ENCODE data around the gene TAC4. TPM values are rescaled to one million over a fixed set of nuclear protein-coding genes. Genes with fewer than 3 reads are reported as not detected.

The TAC4 gene
- total and polyA plus RNA-seq, 2 experiments from 2014 or later: not detected

GRCh38 chr17:49880291-49881053 is 32.6 kb upstream of the TAC4 start:
- peak overlapping the region; percentile 82 for H3K4me2 ChIP-seq
- peak overlapping the region; percentile 84 for H2AFZ ChIP-seq
- H3K9me2 ChIP-seq (replicated peaks; ENCODE audit: insufficient read depth): no peaks in the 10 kb centered on the region
- H3K36me3 ChIP-seq (replicated peaks; ENCODE audit: insufficient read depth, low read depth): no peaks in the 10 kb centered on the region
- WGBS (ENCODE audit: low lambda C conversion rate, missing lambda C conversion rate): 7% methylated on average over 37 of the region's 41 CpGs
- peaks cover 9% of the 10 kb centered on the region for H3K4me1 ChIP-seq (ENCODE audit: insufficient read depth)
- no peaks in the 10 kb centered on the region for H4K20me1 ChIP-seq (ENCODE audit: insufficient read depth, poor library complexity, severe bottlenecking)
- peak; percentile 92 for DNase-seq (ENCODE audit: low spot score)
- H3K27ac ChIP-seq: no peak overlapping the region
- no peaks in the 10 kb centered on the region for H3K9me3 ChIP-seq (ENCODE audit: low read depth)
- H3K4me3 ChIP-seq: no peak overlapping the region
- TF ChIP-seq, protein P1, sequence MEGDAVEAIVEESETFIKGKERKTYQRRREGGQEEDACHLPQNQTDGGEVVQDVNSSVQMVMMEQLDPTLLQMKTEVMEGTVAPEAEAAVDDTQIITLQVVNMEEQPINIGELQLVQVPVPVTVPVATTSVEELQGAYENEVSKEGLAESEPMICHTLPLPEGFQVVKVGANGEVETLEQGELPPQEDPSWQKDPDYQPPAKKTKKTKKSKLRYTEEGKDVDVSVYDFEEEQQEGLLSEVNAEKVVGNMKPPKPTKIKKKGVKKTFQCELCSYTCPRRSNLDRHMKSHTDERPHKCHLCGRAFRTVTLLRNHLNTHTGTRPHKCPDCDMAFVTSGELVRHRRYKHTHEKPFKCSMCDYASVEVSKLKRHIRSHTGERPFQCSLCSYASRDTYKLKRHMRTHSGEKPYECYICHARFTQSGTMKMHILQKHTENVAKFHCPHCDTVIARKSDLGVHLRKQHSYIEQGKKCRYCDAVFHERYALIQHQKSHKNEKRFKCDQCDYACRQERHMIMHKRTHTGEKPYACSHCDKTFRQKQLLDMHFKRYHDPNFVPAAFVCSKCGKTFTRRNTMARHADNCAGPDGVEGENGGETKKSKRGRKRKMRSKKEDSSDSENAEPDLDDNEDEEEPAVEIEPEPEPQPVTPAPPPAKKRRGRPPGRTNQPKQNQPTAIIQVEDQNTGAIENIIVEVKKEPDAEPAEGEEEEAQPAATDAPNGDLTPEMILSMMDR (IDR thresholded peaks at IDR 0.05; ENCODE audit: poor library complexity): peak; percentile 92
- TF ChIP-seq EZH2 (IDR thresholded peaks at IDR 0.05; ENCODE audit: borderline replicate concordance) (no peak), EZH2phosphoT487 (IDR thresholded peaks at IDR 0.05; ENCODE audit: low read depth, severe bottlenecking, unreplicated experiment) (no peak)
- H3K27me3 ChIP-seq: peaks cover 29% of the 10 kb centered on the region
- H3K79me2 ChIP-seq: no peaks in the 10 kb centered on the region

DNA sequence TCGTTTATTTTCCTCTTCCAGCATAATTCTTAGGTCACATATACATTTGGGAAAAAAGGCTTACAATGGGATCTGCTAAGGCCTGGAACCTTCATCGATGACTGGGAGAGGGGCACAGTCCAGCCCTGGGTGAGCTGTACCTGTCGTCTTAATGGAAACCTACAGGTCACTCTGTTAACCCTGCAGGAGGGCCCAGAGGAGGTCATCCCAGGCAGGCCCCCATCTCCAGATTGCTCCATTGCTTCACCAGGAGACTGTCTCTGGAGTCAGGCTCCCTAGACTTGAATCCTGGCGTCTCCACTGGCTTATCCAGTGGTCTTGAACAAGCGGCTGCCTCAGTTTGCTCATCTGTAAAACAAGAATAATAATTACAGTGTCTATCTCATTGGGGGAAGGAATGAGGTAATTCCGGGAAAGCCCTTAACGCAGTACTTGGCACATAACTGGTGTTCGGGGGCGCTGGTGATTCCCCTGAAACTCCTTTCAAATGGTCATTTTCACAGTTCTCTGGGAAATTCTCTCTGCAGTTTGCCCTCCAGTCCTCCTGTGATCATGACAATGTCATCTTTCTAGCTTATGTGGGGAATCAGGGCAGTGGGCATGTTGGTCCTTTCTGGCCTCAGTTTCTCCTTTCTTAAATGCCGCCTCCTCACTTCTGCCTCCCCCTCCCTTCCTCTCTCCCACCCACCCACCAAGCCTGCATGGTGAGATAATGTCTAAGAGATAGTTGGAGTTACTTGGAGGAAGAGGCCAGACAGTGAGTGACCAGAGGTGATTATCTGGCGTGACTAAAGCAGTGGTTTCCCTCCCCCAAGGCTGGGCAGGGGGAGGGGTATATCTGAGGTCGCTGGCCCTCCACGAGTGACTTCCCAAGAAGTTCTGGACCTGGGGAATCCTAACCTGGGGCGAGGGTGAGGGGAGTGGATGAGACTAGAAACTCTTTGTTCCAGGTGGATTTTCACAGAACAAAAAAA is 31.3 kb upstream of the TAC4 start:
- no peaks in the 10 kb centered on the region for H3K36me3 ChIP-seq (replicated peaks; ENCODE audit: insufficient read depth, low read depth)

DNA sequence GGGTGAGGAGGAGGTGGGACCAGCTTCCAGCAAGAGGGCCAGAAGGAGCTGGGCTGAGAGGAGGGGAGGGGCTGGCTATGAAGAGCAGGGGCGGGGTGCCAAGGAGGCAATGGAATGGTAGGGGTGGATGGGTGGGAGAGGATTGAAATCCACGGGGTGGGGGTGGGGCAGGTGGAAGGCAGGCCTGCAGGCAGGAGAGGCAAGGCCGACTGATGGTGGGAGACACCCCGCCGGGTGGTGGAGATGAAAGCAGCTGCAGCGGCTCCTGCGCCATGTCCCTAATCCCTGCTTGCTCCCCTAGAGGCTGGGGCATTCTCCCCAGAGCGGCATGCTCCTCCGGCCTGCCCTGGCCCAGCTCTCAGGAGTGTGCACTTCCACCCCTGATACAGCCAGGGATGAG is 27.8 kb upstream of the TAC4 start:
- WGBS (ENCODE audit: low lambda C conversion rate, missing lambda C conversion rate): 28% methylated on average over 3 of the region's 9 CpGs
- H3K27me3 ChIP-seq: peaks cover 26% of the 10 kb centered on the region
- TF ChIP-seq, protein P1 (IDR thresholded peaks at IDR 0.05; ENCODE audit: poor library complexity): no peak
- TF ChIP-seq EZH2 (IDR thresholded peaks at IDR 0.05; ENCODE audit: borderline replicate concordance) (no peak), EZH2phosphoT487 (IDR thresholded peaks at IDR 0.05; ENCODE audit: low read depth, severe bottlenecking, unreplicated experiment) (no peak)
- peaks cover 1% of the 10 kb centered on the region for H3K4me1 ChIP-seq (ENCODE audit: insufficient read depth)
- H3K9me2 ChIP-seq (replicated peaks; ENCODE audit: insufficient read depth): no peaks in the 10 kb centered on the region
- H3K79me2 ChIP-seq: no peaks in the 10 kb centered on the region
- DNase-seq (ENCODE audit: low spot score): no peak
- H3K4me3 ChIP-seq: no peak overlapping the region
- no peaks in the 10 kb centered on the region for H3K9me3 ChIP-seq (ENCODE audit: low read depth)
- no peaks in the 10 kb centered on the region for H3K36me3 ChIP-seq (replicated peaks; ENCODE audit: insufficient read depth, low read depth)
- H4K20me1 ChIP-seq (ENCODE audit: insufficient read depth, poor library complexity, severe bottlenecking): no peaks in the 10 kb centered on the region
- H3K27ac ChIP-seq: no peak overlapping the region
- H2AFZ ChIP-seq: no peak overlapping the region
- no peak overlapping the region for H3K4me2 ChIP-seq

More for the DNA sequence above, 31.3 kb upstream of the TAC4 start:
- Histone ChIP-seq H3K4me3 (no peak overlapping the region), H2AFZ (no peak overlapping the region), H3K27ac (no peak overlapping the region), H3K9me3 (ENCODE audit: low read depth) (no peaks in the 10 kb centered on the region), H3K27me3 (peaks cover 37% of the 10 kb centered on the region), H3K79me2 (no peaks in the 10 kb centered on the region), H4K20me1 (ENCODE audit: insufficient read depth, poor library complexity, severe bottlenecking) (no peaks in the 10 kb centered on the region), H3K4me1 (ENCODE audit: insufficient read depth) (peaks cover 9% of the 10 kb centered on the region), H3K4me2 (no peak overlapping the region), H3K9me2 (replicated peaks; ENCODE audit: insufficient read depth) (no peaks in the 10 kb centered on the region)
- DNase-seq (ENCODE audit: low spot score): no peak
- 71% methylated on average over 14 of the region's 14 CpGs for WGBS (ENCODE audit: low lambda C conversion rate, missing lambda C conversion rate)
- TF ChIP-seq EZH2 (IDR thresholded peaks at IDR 0.05; ENCODE audit: borderline replicate concordance) (no peak), EZH2phosphoT487 (IDR thresholded peaks at IDR 0.05; ENCODE audit: low read depth, severe bottlenecking, unreplicated experiment) (no peak)
- TF ChIP-seq, protein P1 (IDR thresholded peaks at IDR 0.05; ENCODE audit: poor library complexity): no peak

Data from hepatocyte (in vitro differentiated cells).